C1 segment of cervical spinal cord (tissue), 14 donors: ENCODE results near the gene SRGAP2B.
"Not testable (repeated sequence)": the region's sequence is repeated elsewhere in the genome, so short reads cannot be mapped to it uniquely, and the experiment has no call there.

Source experiments
- DNase-seq, 14 donors: peaks; one replicate each; lab custom pipeline; 2025; lab: John Stamatoyannopoulos, UW

The SRGAP2B gene

GRCh38 chr1:145045571-145046273 is 49.4 kb downstream of the SRGAP2B start:
- not testable (repeated sequence) for DNase-seq

DNA sequence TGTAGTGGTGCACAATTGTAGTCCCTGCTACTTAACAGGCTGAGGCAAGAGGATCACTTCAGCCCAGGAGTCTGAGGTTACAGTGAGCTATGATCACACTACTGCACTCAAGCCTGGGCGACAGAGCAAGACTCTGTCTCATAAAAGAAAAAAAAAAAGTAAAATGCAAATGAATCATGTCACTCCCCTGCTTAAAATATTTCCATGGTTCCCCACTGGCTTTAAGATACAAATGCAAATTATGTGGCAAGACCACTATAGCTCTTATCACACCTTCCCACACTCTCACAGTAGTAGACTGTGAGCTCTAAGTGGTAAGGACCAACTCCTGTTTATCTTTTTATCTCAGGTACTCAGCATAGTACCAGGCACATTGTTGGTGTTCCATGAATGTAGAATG is 53.6 kb downstream of the SRGAP2B start:
- not testable (repeated sequence) for DNase-seq

DNA sequence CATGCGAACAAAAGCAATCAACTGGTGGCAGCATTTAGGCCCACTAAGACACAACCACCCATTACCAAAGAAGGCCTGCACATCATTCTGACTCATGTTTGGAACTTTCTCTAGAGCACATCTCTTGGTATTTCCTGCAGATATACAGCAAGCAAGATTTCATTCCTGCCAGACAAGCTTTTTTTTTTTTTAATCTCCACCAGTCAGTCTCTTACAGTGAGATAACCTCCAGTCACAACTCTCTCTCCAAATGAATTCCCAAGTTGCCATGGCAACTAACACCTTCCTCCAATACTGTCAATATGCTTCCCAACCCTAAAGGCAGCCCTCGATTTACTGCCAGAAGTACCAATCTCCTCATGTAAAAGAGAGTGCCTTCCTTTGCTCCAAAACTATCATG is 59.1 kb downstream of the SRGAP2B start:
- DNase-seq = not testable (repeated sequence)

DNA sequence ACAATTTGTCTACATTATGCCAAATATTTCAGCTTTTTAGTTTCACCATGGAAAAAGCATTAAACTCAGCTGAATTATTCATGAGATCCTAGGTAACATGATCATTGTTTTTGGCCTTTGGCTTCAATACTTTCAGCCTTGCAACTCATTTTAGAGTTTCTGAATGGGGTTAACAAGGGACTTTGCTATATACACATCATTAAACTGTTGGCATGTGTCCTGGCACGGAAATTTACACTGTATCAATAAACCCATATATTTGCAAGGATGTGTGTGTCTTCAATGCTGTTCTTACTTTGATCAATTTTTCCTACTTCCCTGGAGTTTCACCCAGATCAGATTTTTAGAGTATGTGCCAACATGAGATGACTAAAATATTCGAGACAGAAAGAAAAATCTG is 61.6 kb downstream of the SRGAP2B start:
- DNase-seq = not testable (repeated sequence)

- DNase-seq = not testable (repeated sequence)
These were observed 67.9 kb downstream of the SRGAP2B start for GRCh38 chr1:145027251-145027650.

DNA sequence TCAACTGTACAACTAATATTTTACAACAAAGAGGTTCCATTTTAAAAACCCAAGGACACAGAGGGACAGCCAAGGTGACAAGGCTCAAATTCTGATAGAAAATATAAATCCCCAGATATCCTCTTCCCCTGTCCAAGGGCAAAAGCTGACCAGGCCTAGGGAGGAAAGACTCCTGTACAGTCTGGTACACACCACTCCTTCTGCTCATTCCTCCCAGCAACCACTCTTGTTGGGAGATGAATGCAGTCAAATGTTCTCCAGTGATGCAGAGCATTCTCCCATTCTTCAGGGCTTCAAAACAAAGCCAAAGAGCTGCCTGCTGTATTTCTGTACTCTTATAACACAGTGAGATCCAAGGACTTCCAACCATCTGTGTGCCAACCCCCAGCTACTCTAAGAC is 69.8 kb downstream of the SRGAP2B start:
- not testable (repeated sequence) for DNase-seq

DNA sequence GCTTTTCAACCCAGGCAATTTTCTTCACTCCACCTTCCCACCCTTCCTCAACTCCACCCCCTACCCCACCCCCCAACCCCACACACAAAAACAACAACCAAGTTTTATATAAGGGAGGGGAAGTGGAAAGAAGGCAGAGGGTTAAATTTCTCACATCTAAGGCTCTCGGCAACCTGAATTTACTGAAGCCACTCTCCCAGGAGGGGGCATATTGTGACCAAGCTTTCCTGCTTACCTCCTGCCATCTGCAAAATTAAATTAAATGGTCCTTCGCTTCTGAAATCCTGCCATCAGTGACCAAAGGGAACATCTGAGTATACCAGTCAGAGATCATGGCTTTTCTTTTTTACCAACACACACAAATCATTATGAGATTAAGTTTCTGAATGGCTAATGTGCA is 72.9 kb downstream of the SRGAP2B start:
- peak in 1 of 14 donors; percentile 13 for DNase-seq

DNA sequence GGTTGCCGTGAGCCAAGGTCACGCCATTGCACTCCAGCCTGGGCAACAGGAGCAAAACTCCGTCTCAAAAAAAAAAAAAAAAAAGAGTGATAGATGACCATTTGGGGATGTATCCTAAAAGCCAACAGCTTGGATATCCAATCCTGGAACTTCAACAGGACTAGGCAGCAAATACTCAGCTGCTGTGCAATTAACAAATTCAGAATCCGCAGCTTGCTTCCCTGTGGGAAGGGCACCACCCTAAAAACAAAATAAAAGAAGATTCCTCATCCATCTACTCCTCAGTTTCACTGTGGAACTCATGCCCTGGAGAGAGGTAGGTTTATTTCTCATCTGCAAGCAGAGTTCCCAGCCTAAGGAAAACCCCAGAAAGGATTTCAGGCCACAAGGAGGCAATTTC is 73.4 kb downstream of the SRGAP2B start:
- DNase-seq = not testable (repeated sequence)

GRCh38 chr1:145019709-145020108 is 75.4 kb downstream of the SRGAP2B start:
- not testable (repeated sequence) for DNase-seq

DNA sequence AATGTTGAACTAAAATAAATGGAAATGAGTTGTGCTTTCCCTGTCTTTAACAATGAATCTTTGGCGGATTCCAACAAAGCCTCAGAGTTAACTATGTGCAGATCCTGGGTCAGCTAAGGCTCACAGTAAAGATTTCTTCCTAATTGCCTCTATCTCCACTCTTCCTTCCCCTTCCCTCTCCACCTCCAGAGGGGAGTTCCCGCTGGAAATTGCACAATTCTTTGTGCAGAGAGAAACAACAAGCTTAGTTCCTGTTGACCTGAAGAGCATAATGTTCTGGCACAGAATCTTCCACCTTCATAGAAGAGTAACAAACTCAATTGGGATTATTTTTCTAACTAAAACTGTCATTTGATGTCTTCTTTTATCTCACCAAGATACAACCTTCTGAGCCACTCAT is 77.4 kb downstream of the SRGAP2B start:
- not testable (repeated sequence) for DNase-seq

DNA sequence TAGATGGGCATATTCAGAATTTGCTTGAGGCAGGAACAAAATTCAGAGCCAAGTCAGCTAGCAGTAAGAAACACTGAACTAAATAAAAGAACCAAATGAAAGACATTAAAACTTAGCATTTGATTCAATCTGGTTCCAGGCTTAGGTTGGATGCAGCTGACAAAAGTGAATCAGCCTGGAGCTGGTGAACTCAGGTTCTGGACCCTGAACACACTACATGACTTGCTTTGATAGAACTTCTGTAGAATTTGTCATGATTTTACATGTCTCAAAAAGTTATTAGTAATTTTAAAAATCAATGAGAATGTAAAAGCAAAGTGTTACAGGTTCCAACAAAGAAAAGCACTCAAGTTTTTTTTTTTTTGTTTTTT is 78.7 kb downstream of the SRGAP2B start:
- DNase-seq = not testable (repeated sequence)

DNA sequence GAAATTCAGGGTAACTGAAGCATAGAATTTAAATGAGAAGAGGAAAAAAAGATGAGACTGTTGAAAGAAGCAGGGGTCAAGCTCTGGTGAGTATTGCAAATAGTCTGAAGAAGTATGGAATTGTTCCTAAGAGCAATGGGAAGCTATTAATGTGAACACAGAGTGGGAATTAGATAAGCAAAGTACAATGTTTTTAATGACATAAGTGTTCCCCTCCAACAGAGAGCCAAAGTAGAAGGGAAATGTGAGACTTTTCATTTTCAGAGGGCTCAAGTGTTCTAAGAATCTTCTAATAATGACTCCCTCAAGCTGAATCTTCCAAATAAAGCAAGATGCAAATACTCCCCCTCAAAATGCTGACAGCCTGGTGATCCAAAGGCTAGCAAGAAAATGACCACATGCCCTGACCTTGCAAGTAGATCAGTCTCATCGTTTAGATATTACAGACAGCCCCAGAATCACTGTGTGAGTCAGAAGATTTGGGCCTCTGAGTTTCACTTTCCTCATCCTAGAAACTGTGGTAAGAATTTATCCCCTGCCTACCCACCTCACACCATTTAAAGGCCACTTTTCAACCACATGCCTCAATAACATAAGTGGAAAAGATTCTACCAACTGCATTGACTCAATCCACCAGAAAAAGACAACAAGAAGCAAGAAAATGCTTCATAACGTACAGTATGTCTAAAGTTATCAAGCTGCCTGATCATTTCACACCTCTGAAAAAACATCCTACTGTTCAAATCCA is 79.2 kb downstream of the SRGAP2B start:
- DNase-seq = not testable (repeated sequence)

- not testable (repeated sequence) for DNase-seq
These were observed 81.8 kb downstream of the SRGAP2B start for GRCh38 chr1:145013353-145013752.

DNA sequence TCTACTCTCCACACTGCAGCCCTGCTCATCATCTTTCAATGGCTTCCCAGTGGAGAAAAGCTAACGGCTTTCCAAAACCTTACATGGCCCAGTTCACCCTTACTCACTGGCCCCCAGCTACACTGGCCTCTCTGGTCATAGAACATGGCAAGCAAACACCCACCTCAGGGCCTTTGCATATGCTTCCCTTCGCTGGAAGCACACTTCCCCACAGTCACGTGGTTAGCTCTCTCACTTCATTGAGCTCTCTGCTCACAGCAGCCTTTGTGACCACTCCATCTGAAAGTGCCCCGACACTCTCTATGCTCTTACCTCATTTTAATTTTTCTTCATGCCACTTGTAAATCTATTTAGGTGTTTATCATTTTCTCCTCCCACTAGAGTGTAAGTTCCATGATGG is 83.3 kb downstream of the SRGAP2B start:
- not testable (repeated sequence) for DNase-seq

- DNase-seq = not testable (repeated sequence)
These were observed 84.5 kb downstream of the SRGAP2B start for GRCh38 chr1:145010580-145010979.

DNA sequence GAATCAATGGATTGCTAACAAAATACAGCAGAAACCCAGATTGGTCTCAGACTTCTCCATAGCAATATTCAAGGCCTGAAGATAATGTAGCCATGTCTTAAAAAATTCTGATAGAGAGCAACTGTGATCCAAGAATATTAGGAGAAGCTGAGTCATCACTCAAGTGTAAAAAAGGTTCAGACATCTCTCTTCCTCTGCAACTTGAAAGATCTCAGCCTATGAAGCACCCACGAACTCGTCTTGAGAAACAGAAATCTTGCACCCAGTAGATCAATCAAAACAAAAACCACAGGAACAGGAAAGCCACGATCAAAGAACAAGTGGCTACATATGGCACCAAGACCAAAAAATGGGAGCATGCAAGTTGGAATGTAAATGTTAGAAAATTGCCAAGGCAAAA is 85.2 kb downstream of the SRGAP2B start:
- not testable (repeated sequence) for DNase-seq

DNA sequence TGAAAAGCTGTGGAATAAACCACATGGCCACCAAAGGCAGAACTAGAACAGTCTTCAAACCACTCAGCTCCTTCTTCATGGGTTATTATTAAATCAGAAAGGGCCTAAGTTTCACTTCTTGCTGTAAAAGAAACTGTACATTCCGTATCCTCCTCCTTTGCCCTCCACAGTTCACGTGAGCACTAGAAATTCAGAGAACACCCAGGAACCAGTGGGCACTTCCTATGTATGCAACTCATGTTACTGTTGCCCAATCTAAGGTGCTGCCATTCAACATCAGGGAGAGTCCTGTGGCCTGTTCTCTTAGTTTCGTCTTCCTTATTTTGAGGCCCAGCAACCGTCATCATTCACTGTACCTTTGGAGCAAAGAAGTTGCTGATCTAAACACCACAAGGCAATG is 86.7 kb downstream of the SRGAP2B start:
- DNase-seq = not testable (repeated sequence)

DNA sequence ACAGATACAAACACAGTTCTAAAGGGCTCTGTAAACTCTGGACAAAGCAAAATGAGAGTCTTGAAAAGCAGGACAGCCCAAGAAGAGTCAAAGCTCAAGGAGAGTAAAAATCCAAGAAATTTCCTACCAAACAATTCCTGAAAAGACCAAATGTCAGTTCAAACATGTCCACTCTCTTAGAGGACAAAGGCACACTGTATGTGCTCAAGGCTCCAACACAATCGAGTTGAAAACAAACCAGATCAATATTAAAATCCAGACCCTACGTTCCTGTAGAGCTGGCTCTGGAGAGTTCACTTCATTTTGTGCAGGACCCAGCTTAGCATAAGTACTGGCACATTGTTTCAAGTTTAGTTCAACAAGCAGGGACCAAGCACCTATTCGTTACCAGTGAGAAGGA is 90.0 kb downstream of the SRGAP2B start:
- not testable (repeated sequence) for DNase-seq

GRCh38 chr1:145001381-145001780 is 93.7 kb downstream of the SRGAP2B start:
- not testable (repeated sequence) for DNase-seq

DNA sequence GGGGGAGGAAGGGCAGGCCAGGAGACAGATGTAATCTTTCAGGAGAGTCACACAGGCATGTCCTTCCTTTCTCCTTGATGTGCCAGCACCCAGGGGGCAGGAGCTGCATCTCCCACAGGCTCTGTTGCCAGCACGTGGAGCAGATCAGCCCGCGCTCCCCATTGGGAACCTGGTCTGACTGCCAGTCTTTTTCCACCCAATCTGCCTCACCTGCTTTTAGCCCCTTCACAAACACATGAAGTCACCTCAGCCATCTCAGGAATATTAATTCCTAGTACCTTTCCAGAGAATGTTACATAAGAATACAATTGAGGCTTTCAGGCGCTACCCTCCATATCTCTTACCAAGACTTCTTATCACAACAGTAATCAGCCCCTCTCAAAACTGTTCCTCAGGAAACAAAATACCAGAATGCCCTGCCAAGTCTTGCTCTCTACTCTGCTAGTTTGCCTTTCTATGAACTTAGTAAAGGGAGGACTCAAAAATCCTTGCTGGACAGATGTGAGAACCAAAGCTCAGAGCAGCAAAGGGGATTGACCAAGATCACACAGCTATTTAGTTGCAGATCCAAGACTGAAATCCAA is 94.3 kb downstream of the SRGAP2B start:
- DNase-seq = not testable (repeated sequence)

DNA sequence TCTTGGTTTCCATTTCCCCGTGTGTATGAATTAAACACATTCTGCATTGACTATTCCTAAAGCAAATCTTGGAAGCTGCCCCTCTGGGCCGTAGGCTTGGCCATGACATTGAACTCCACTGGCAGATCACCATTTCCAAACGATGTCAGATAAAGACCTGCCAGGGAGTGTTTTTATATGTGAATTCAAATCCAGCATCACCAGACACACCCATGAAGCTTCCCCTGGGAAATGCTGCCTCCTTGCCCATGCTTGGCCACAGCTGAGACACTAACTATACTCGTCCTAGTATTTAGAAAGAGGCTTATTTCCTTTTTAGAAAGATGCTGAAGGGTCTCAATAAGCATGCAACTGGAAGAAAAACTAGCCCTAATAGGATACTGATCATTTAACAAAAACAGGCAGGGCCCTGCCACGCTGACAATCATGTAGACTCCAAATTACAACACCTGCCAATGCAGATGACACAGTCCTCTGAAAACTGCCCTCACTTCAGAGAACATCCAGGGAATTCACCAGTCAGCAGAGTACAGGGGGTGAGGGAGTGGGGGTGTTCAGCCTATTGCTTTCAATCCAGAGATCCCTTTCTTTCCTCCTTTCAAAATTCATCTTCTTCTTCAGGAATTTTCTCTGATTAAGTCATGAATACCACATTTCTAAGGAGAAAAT is 94.9 kb downstream of the SRGAP2B start:
- DNase-seq = not testable (repeated sequence)

DNA sequence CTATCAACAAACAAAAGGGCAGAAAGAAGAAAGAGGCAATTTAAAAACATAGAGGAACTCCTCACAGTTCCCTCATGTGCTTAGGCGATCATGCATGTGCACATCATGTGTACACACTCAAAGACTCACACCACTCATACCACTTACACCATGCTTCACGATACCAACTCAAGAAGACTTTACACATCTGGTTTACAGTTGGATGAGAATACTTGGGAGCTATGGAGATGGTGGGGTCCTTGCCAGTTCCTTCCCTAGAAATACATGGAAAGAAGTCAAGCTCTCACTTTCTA is 96.2 kb downstream of the SRGAP2B start:
- not testable (repeated sequence) for DNase-seq
